ENCODE data around the gene TMOD3. TPM values are rescaled to one million over a fixed set of nuclear protein-coding genes. Genes with fewer than 3 reads are reported as not detected.

The TMOD3 gene
- total RNA-seq, 6 experiments from 2014 or later: 15.0 to 32.2 (median 20.6) TPM

GRCh38 chr15:51853998-51854397 lies 24.5 kb downstream of the TMOD3 start:
- TF ChIP-seq POLR2A (IDR thresholded peaks at IDR 0.05) (no peak), CTCF (IDR thresholded peaks at IDR 0.05) (no peak)

GRCh38 chr15:51855612-51856011 lies 26.2 kb downstream of the TMOD3 start:
- H3K4me1 ChIP-seq: peaks cover 0 to 39% (median 11%) of the 10 kb centered on the region in 4 donors
- H3K9me3 ChIP-seq: no peaks in the 10 kb centered on the region
- peak in 1 of 4 donors; percentile 28 for ATAC-seq
- no peak overlapping the region for H3K27ac ChIP-seq
- TF ChIP-seq CTCF (IDR thresholded peaks at IDR 0.05): no peak
- TF ChIP-seq POLR2A (IDR thresholded peaks at IDR 0.05): no peak
- H3K36me3 ChIP-seq: no peaks in the 10 kb centered on the region
- no peak for DNase-seq
- intact Hi-C loops (cut with DNase I): no loop called here
- H3K4me3 ChIP-seq: no peak overlapping the region
- H3K27me3 ChIP-seq: no peaks in the 10 kb centered on the region
- WGBS (ENCODE audit: insufficient coverage, low coverage, low lambda C conversion rate, missing lambda C conversion rate): 100% methylated on average over 1 of the region's 1 CpG

More at GRCh38 chr15:51853998-51854397, 24.5 kb downstream of the TMOD3 start:
- no peak for DNase-seq
- Histone ChIP-seq H3K4me1 (peaks cover 0 to 42% (median 11%) of the 10 kb centered on the region in 4 donors), H3K27ac (peak overlapping the region in 1 of 3 donors; percentile 9), H3K36me3 (no peaks in the 10 kb centered on the region), H3K9me3 (no peaks in the 10 kb centered on the region), H3K4me3 (no peak overlapping the region), H3K27me3 (no peaks in the 10 kb centered on the region)
- peak; percentile 81 to 91 (median 88) for ATAC-seq
- WGBS (ENCODE audit: insufficient coverage, low coverage, low lambda C conversion rate, missing lambda C conversion rate): 26% methylated on average over 2 of the region's 2 CpGs
- intact Hi-C loops (cut with DNase I): no loop called here

- Histone ChIP-seq H3K9me3 (no peaks in the 10 kb centered on the region), H3K36me3 (no peaks in the 10 kb centered on the region), H3K27me3 (no peaks in the 10 kb centered on the region), H3K4me1 (peaks cover 0 to 39% (median 11%) of the 10 kb centered on the region in 4 donors), H3K4me3 (no peak overlapping the region), H3K27ac (peak overlapping the region in 1 of 3 donors; percentile 14)
- DNase-seq (no peak), ATAC-seq (peak in 1 of 4 donors; percentile 32)
- intact Hi-C loops (cut with DNase I): no loop called here
- TF ChIP-seq POLR2A (IDR thresholded peaks at IDR 0.05) (no peak), CTCF (IDR thresholded peaks at IDR 0.05) (no peak)
- 78% methylated on average over 5 of the region's 5 CpGs for WGBS (ENCODE audit: insufficient coverage, low coverage, low lambda C conversion rate, missing lambda C conversion rate)
Observed at GRCh38 chr15:51856714-51857380, 27.4 kb downstream of the TMOD3 start.

GRCh38 chr15:51861557-51862359 lies 32.3 kb downstream of the TMOD3 start:
- Histone ChIP-seq H3K27me3 (no peaks in the 10 kb centered on the region), H3K36me3 (peaks cover 0 to 12% (median 2%) of the 10 kb centered on the region in 4 donors), H3K4me3 (no peak overlapping the region), H3K4me1 (peaks cover 0 to 25% (median 2%) of the 10 kb centered on the region in 4 donors), H3K27ac (no peak overlapping the region), H3K9me3 (no peaks in the 10 kb centered on the region)
- intact Hi-C loops (cut with DNase I): no loop called here
- TF ChIP-seq POLR2A (IDR thresholded peaks at IDR 0.05) (no peak), CTCF (IDR thresholded peaks at IDR 0.05) (no peak)
- WGBS (ENCODE audit: insufficient coverage, low coverage, low lambda C conversion rate, missing lambda C conversion rate): 74% methylated on average over 7 of the region's 10 CpGs
- DNase-seq (no peak), ATAC-seq (peak in 1 of 4 donors; percentile 30)

All from right lobe of liver (tissue), 6 donors.